Transverse colon (tissue), 4 donors: Measurements from ENCODE around the gene TBC1D19. TPM values are rescaled to one million over a fixed set of nuclear protein-coding genes. Genes with fewer than 3 reads are reported as not detected.
A peak's percentile ranks its signal among the peaks of the same experiment; 100 is the strongest.
"Not testable (repeated sequence)": the region's sequence is repeated elsewhere in the genome, so short reads cannot be mapped to it uniquely, and the experiment has no call there.

Source experiments
- DNase-seq: peaks from one replicate; pipeline ENCODE4 v3.0.0-alpha.2; 2019
- H3K27ac ChIP-seq, 4 donors: fragments of 200-600 bp; sonication (generic); 2 replicates each; pipeline ENCODE4 v1.5.1; 2016 to 2018; ENCODE audit warnings: inconsistent platforms in 4 of 4
- H3K27me3 ChIP-seq: fragments of 200-600 bp; sonication (generic); 2 replicates; pipeline ENCODE4 v1.5.1; 2017; ENCODE audit warnings: inconsistent platforms
- H3K36me3 ChIP-seq, 4 donors: fragments of 200-600 bp; sonication (generic); 2 replicates each; pipeline ENCODE4 v1.5.1; 2017 to 2019; ENCODE audit warnings: inconsistent platforms in 4 of 4
- H3K4me1 ChIP-seq, 4 donors: fragments of 200-600 bp; sonication (generic); 2 replicates each; pipeline ENCODE4 v1.5.1; 2017 to 2020; ENCODE audit warnings: inconsistent platforms in 4 of 4
- H3K4me3 ChIP-seq, 4 donors: fragments of 200-600 bp; sonication (generic); 1 replicate in 1 of 4; 2 replicates in 3 of 4; pipeline versions ENCODE4 v1.5.1 to v1.6.1; 2017 to 2019; ENCODE audit warnings: inconsistent platforms in 4 of 4
- H3K9me3 ChIP-seq, 2 donors: fragments of 200-600 bp; sonication (generic); 2 replicates each; pipeline ENCODE4 v1.5.1; 2017 to 2019; ENCODE audit warnings: inconsistent platforms in 2 of 2
- EP300 ChIP-seq: sonication (generic); formaldehyde crosslinking; IDR thresholded peaks from one replicate; pipeline ENCODE4 v1.6.1; 2017; ENCODE audit warnings: antibody characterized with exemption, low read depth
- POLR2A ChIP-seq: fragments of 450-650 bp; IDR thresholded peaks from one replicate; pipeline ENCODE4 v1.6.1; 2016; ENCODE audit warnings: antibody characterized with exemption, mild to moderate bottlenecking, moderate library complexity
- POLR2AphosphoS5 ChIP-seq, 3 donors: sonication (generic); formaldehyde crosslinking; IDR thresholded peaks; one replicate each; pipeline ENCODE4 v1.6.1; 2016; ENCODE audit warnings: antibody characterized with exemption in 3 of 3
- WGBS, 2 donors: methylation state at CpG; one replicate each; pipeline ENCODE4 v1.1.5; 2018; ENCODE audit warnings: low coverage in 1 of 2; 5-methylcytosine and 5-hydroxymethylcytosine counted together
- in situ Hi-C, 4 donors: fragments of 200-750 bp; cut with MboI; loops; one replicate each; pipeline versions ENCODE4 v1.15.0 to v1.15.1; 2017; ENCODE audit warnings: low sequenced_read_pairs in 3 of 4, low pct_ligation_motif_present in 1 of 4, low pct_unique_long_range_greater_than_20kb in 1 of 4
- intact Hi-C: fragments of 100-400 bp; cut with DNase I; formaldehyde crosslinking; loops from one replicate; pipeline ENCODE4 v1.15.1; 2023; ENCODE audit warnings: low total_unique reads
- total RNA-seq, 4 donors: library from RNA; depleted of rRNA; stranded (reverse); fragments of >200 nt; gene quantifications; one replicate each; pipeline ENCODE4 v1.1.0, GENCODE V29; 2016
- TF ChIP-seq, protein P1 (sequence below), 5 experiments: fragments of 200-600 bp in 3 of 5; fragments of 450-650 bp in 2 of 5; sonication (generic) in 3 of 5; IDR thresholded peaks; 1 replicate in 2 of 5; 2 replicates in 3 of 5; pipeline ENCODE4 v1.5.1; 2016 to 2017; ENCODE audit warnings: antibody characterized with exemption in 5 of 5, inconsistent platforms in 3 of 5, mild to moderate bottlenecking in 2 of 5, moderate library complexity in 1 of 5

Gene TBC1D19
- total RNA-seq, 4 donors from 2014 or later = 6.3 to 19.1 (median 9.6) TPM

DNA sequence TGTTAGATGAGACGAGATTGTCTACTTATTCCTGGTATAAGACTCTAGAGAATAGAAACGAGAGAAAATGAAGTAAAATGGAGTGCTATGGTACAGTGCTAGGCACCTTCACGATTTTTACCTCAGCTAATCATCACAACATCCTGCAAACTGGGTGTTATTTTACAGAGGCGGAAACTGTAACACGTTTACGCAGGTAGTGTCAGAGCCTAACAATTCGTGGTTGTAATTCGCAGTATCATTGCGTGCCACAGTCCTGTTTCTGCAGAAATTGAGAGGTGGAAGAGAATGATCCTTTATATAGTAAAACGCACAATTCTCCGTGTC is 383 bp upstream of the TBC1D19 start:
- H3K36me3 ChIP-seq = no peaks in the 10 kb centered on the region
- peak overlapping the region; percentile 13 to 89 (median 58) for H3K4me3 ChIP-seq
- peaks cover 0 to 20% (median 7%) of the 10 kb centered on the region in 4 donors for H3K4me1 ChIP-seq
- no peak for TF ChIP-seq EP300
- TF ChIP-seq, protein P1, sequence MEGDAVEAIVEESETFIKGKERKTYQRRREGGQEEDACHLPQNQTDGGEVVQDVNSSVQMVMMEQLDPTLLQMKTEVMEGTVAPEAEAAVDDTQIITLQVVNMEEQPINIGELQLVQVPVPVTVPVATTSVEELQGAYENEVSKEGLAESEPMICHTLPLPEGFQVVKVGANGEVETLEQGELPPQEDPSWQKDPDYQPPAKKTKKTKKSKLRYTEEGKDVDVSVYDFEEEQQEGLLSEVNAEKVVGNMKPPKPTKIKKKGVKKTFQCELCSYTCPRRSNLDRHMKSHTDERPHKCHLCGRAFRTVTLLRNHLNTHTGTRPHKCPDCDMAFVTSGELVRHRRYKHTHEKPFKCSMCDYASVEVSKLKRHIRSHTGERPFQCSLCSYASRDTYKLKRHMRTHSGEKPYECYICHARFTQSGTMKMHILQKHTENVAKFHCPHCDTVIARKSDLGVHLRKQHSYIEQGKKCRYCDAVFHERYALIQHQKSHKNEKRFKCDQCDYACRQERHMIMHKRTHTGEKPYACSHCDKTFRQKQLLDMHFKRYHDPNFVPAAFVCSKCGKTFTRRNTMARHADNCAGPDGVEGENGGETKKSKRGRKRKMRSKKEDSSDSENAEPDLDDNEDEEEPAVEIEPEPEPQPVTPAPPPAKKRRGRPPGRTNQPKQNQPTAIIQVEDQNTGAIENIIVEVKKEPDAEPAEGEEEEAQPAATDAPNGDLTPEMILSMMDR (IDR thresholded peaks at IDR 0.05) = no peak
- TF ChIP-seq POLR2A = peak; percentile 4
- H3K27ac ChIP-seq = peak overlapping the region; percentile 75 to 81 (median 80)
- WGBS, 2 donors = 0 to 2% methylated on average over 11 of the region's 11 CpGs
- no peaks in the 10 kb centered on the region for H3K9me3 ChIP-seq
- intact Hi-C loops (no loop called here), in situ Hi-C loops (loop anchor here in 1 of 4 donors (25.0 kb wide), 1 partner anchor 429 kb away; no protein-coding TSS in a partner anchor)
- DNase-seq = no peak
- no peaks in the 10 kb centered on the region for H3K27me3 ChIP-seq

DNA sequence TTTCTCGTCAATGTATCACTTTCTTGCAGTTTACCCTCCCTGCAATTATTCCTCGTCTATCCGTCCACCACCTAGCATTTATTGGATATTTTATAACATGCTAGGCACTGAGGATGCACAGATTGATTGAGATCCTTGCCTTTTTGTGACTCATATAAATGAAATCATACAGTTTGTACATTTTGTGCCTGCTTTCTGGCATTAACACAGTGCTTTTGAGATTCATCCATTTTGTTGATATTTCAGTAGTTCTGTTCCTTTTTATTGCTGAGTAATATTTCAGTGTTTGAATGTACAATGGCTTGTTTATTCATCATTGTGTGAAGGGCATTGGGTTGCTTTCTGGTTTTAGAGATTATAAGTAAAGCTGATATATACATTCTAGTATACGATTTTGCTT is 841 bp downstream of the TBC1D19 start:
- TF ChIP-seq POLR2A = no peak
- TF ChIP-seq, protein P1 (IDR thresholded peaks at IDR 0.05) = no peak
- no peak for TF ChIP-seq EP300
- H3K36me3 ChIP-seq = no peaks in the 10 kb centered on the region
- H3K4me1 ChIP-seq = peaks cover 0 to 20% (median 7%) of the 10 kb centered on the region in 4 donors
- H3K27me3 ChIP-seq = no peaks in the 10 kb centered on the region
- intact Hi-C loops (no loop called here), in situ Hi-C loops (loop anchor here in 1 of 4 donors (25.0 kb wide), 1 partner anchor 428 kb away; no protein-coding TSS in a partner anchor)
- H3K4me3 ChIP-seq = peak overlapping the region in 3 of 4 donors; percentile 57 to 89 (median 58)
- no peaks in the 10 kb centered on the region for H3K9me3 ChIP-seq
- WGBS, 2 donors = 35 to 37% methylated on average over 3 to 4 of the region's 4 CpGs
- H3K27ac ChIP-seq = peak overlapping the region in 3 of 4 donors; percentile 75 to 81 (median 81)
- no peak for DNase-seq

DNA sequence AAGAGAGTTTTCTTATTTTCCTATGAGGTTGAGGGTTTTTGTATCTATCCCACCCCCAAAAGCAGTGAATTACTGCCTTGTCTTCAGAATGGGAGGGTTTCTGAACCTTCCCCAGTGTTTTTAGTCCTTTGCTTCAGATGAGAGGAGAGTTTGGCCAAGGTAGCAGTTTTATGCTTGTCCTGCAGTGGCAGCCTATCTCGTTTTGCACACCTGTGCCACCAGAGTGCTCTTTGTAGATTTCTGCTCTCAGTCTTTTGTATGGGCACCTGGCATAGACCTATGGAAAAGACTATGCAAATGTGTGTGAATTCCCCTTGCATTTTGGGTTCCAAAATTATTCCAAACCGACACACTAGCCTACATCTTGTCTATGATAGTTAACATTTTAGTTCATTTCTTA is 5.8 kb downstream of the TBC1D19 start:
- DNase-seq = no peak
- Histone ChIP-seq H3K36me3 (no peaks in the 10 kb centered on the region), H3K4me1 (peaks cover 0 to 10% (median 2%) of the 10 kb centered on the region in 4 donors), H3K27me3 (no peaks in the 10 kb centered on the region), H3K9me3 (no peaks in the 10 kb centered on the region), H3K27ac (no peak overlapping the region), H3K4me3 (no peak overlapping the region)
- TF ChIP-seq POLR2AphosphoS5 (IDR thresholded peaks at IDR 0.05) = no peak
- no peak for TF ChIP-seq EP300
- TF ChIP-seq POLR2A = no peak
- TF ChIP-seq, protein P1 (IDR thresholded peaks at IDR 0.05) = no peak
- intact Hi-C loops = no loop called here
- in situ Hi-C loops = loop anchor here in 1 of 4 donors (25.0 kb wide), 1 partner anchor 423 kb away; no protein-coding TSS in a partner anchor
- WGBS, 2 donors = 39 to 40% methylated on average over 2 of the region's 2 CpGs

DNA sequence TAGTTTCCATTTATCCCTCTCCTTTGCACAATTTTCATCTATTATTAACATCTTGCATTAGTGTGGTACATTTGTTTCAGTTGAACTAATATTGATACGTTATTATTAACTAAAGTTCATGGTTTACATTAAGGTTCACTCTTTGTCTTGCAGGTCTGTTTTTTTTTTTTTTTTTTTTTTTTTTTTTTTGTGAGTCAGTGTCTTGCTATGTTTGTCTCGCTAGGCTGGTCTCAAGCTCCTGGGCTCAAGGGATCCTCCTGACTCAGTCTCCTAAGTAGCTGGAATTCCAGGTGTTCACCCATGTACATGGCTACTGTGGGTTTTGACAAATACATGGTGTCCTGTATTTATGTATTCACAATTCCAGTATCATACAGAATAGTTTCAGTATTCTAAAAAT is 6.8 kb downstream of the TBC1D19 start:
- in situ Hi-C loops (loop anchor here in 1 of 4 donors (25.0 kb wide), 1 partner anchor 422 kb away; no protein-coding TSS in a partner anchor), intact Hi-C loops (no loop called here)
- no peaks in the 10 kb centered on the region for H3K36me3 ChIP-seq
- H3K27ac ChIP-seq = no peak overlapping the region
- WGBS, 2 donors = 67 to 85% methylated on average over 1 to 2 of the region's 2 CpGs
- DNase-seq = no peak
- no peak for TF ChIP-seq POLR2A
- no peak for TF ChIP-seq EP300
- no peak for TF ChIP-seq POLR2AphosphoS5 (IDR thresholded peaks at IDR 0.05)
- TF ChIP-seq, protein P1 (IDR thresholded peaks at IDR 0.05) = no peak
- H3K9me3 ChIP-seq = no peaks in the 10 kb centered on the region
- no peaks in the 10 kb centered on the region for H3K27me3 ChIP-seq
- H3K4me3 ChIP-seq = no peak overlapping the region
- H3K4me1 ChIP-seq = peaks cover 0 to under 1% (median 0%) of the 10 kb centered on the region in 4 donors

DNA sequence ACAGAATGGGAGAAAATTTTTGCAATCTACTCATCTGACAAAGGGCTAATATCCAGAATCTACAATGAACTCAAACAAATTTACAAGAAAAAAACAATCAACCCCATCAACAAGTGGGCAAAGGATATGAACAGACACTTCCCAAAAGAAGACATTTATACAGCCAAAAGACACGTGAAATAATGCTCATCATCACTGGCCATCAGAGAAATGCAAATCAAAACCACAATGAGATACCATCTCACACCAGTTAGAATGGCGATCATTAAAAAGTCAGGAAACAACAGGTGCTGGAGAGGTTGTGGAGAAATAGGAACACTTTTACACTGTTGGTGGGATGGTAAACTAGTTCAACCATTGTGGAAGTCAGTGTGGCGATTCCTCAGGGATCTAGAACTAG is 9.7 kb downstream of the TBC1D19 start:
- H3K27ac ChIP-seq, H3K36me3 ChIP-seq, H3K4me3 ChIP-seq, H3K9me3 ChIP-seq, DNase-seq, intact Hi-C loops, H3K4me1 ChIP-seq, H3K27me3 ChIP-seq: not testable (repeated sequence)
- in situ Hi-C loops = loop anchor here in 1 of 4 donors (25.0 kb wide), 1 partner anchor 419 kb away; no protein-coding TSS in a partner anchor
- WGBS, 2 donors = 88 to 95% methylated on average over 2 to 3 of the region's 3 CpGs
